Suprapubic skin (tissue), 4 donors: ENCODE results near the gene PDXDC1.
"Not testable (repeated sequence)": the region's sequence is repeated elsewhere in the genome, so short reads cannot be mapped to it uniquely, and the experiment has no call there.

ENCODE experiments used
- CTCF ChIP-seq, 2 donors: fragments of 200-600 bp in 1 of 2; fragments of 450-650 bp in 1 of 2; sonication (generic) in 1 of 2; IDR thresholded peaks; one replicate each; pipeline ENCODE4 v1.5.1; 2016 to 2019; ENCODE audit warnings: antibody characterized with exemption in 2 of 2, mild to moderate bottlenecking in 1 of 2, moderate library complexity in 1 of 2
- EP300 ChIP-seq: sonication (generic); formaldehyde crosslinking; IDR thresholded peaks from one replicate; pipeline ENCODE4 v1.6.1; 2017; ENCODE audit warnings: antibody characterized with exemption
- POLR2A ChIP-seq, 2 donors: fragments of 450-650 bp; IDR thresholded peaks; one replicate each; pipeline ENCODE4 v1.6.1; 2017; ENCODE audit warnings: antibody characterized with exemption in 2 of 2, mild to moderate bottlenecking in 2 of 2, moderate library complexity in 2 of 2
- POLR2AphosphoS5 ChIP-seq, 3 donors: sonication (generic); formaldehyde crosslinking; IDR thresholded peaks; one replicate each; pipeline ENCODE4 v1.6.1; 2017; ENCODE audit warnings: antibody characterized with exemption in 3 of 3

GRCh38 chr16:15090663-15091269 lies 115.9 kb downstream of the PDXDC1 start:
- not testable (repeated sequence) for TF ChIP-seq POLR2A (IDR thresholded peaks at IDR 0.05); CTCF (IDR thresholded peaks at IDR 0.05); POLR2AphosphoS5 (IDR thresholded peaks at IDR 0.05); EP300
